ENCODE measurements around the gene TMEM131. TPM values are rescaled to one million over a fixed set of nuclear protein-coding genes. Genes with fewer than 3 reads are reported as not detected.
"Not testable (repeated sequence)": the region's sequence is repeated elsewhere in the genome, so short reads cannot be mapped to it uniquely, and the experiment has no call there.

The TMEM131 gene
- polyA plus RNA-seq, 3 donors, result 7.0 to 23.6 (median 8.2) TPM

DNA sequence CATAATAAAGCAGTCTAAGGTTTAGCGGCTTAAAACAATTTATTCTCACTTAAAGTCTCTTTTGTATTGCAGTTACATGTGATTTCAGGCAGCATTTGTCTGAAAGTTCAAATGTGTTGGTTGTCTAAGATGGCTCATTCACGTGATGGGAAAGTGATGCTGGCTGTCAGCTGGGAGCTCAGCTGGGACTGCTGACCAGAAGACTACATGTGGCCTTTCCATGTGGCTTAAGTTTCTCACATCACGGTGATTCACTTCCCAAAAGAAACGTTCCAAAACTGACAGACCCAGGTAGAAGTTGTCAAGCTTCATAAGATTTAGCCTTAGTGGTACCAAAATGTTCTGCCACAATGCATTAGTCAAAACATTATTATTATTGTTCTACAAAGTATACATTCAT lies 76.9 kb downstream of the TMEM131 start:
- peaks cover 37 to 67% of the 10 kb centered on the region in 2 donors for H3K36me3 Mint-ChIP-seq
- Histone ChIP-seq H3K79me2 (ENCODE audit: insufficient read depth, low read length) (peaks cover 90% of the 10 kb centered on the region), H3K4me3 (replicated peaks in 1 of 3; ENCODE audit: low read depth in 2 of 3, low read length in 3 of 3) (no peak overlapping the region), H4K20me1 (ENCODE audit: insufficient read depth, low read length) (peaks cover 82% of the 10 kb centered on the region), H3K9ac (ENCODE audit: insufficient read depth, low read length, poor library complexity, severe bottlenecking) (no peak overlapping the region), H3K4me2 (replicated peaks; ENCODE audit: extremely low read depth, low read length, poor library complexity, severe bottlenecking) (no peak overlapping the region), H3K36me3 (replicated peaks in 1 of 2; ENCODE audit: control insufficient read depth in 1 of 2, insufficient read depth in 2 of 2, low read length in 2 of 2) (peaks cover 4 to 41% of the 10 kb centered on the region in 2 donors), H3K27ac (ENCODE audit: low read depth in 1 of 2, low read length in 2 of 2) (no peak overlapping the region), H3K4me1 (ENCODE audit: control insufficient read depth in 1 of 2, insufficient read depth in 2 of 2, low read length in 2 of 2) (no peaks in the 10 kb centered on the region), H2AFZ (ENCODE audit: insufficient read depth, low read depth, low read length, poor library complexity, severe bottlenecking) (no peak overlapping the region), H3K27me3 (ENCODE audit: control insufficient read depth in 2 of 2, insufficient read depth in 2 of 2, low read length in 2 of 2) (no peaks in the 10 kb centered on the region), H3K9me3 (replicated peaks in 1 of 2; ENCODE audit: control insufficient read depth in 1 of 2, insufficient read depth in 1 of 2, low read length in 2 of 2) (no peaks in the 10 kb centered on the region)
- WGBS (ENCODE audit: insufficient coverage), result 100% methylated on average over 1 of the region's 4 CpGs
- no peak overlapping the region for H3K4me3 Mint-ChIP-seq
- H3K27ac Mint-ChIP-seq, result no peak overlapping the region
- DNase-seq, result no peak
- H3K27me3 Mint-ChIP-seq (ENCODE audit: low read depth in 3 of 3), result no peaks in the 10 kb centered on the region
- TF ChIP-seq, protein P1, sequence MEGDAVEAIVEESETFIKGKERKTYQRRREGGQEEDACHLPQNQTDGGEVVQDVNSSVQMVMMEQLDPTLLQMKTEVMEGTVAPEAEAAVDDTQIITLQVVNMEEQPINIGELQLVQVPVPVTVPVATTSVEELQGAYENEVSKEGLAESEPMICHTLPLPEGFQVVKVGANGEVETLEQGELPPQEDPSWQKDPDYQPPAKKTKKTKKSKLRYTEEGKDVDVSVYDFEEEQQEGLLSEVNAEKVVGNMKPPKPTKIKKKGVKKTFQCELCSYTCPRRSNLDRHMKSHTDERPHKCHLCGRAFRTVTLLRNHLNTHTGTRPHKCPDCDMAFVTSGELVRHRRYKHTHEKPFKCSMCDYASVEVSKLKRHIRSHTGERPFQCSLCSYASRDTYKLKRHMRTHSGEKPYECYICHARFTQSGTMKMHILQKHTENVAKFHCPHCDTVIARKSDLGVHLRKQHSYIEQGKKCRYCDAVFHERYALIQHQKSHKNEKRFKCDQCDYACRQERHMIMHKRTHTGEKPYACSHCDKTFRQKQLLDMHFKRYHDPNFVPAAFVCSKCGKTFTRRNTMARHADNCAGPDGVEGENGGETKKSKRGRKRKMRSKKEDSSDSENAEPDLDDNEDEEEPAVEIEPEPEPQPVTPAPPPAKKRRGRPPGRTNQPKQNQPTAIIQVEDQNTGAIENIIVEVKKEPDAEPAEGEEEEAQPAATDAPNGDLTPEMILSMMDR (IDR thresholded peaks at IDR 0.05), result no peak
- peaks cover 0 to 3% (median 0%) of the 10 kb centered on the region in 7 donors for H3K9me3 Mint-ChIP-seq
- intact Hi-C loops (cut with micrococcal nuclease), result loop anchor here in 1 of 2 donors (10.0 kb wide), 1 partner anchor 166 kb away; the partner anchor contains the start of gene VWA3B
- peaks cover 2% of the 10 kb centered on the region for H3K4me1 Mint-ChIP-seq

DNA sequence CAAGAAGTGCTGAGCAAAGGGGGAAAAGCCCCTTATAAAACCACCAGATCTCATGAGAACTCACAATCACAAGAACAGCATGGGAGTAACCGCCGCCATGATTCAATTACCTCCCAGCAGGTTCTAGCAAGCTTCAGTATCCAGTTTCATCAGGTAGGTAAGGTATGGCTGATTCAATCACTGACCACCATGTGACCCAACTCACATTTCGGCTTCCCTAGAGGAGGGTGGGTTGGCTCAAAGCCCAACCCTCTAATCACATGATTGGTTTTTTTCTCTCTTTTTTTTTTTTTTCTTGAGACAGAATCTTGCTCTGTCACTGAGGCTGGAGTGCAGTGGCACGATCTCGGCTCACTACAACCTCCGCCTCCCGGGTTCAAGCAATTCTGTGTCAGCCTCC lies 78.1 kb downstream of the TMEM131 start:
- peaks cover 35 to 59% of the 10 kb centered on the region in 2 donors for H3K36me3 Mint-ChIP-seq
- not testable (repeated sequence) for DNase-seq; H3K9me3 Mint-ChIP-seq; H3K4me3 ChIP-seq (replicated peaks in 1 of 3; ENCODE audit: low read depth in 2 of 3, low read length in 3 of 3); H3K4me3 Mint-ChIP-seq; H2AFZ ChIP-seq (ENCODE audit: insufficient read depth, low read depth, low read length, poor library complexity, severe bottlenecking); H3K4me2 ChIP-seq (replicated peaks; ENCODE audit: extremely low read depth, low read length, poor library complexity, severe bottlenecking); H3K27ac ChIP-seq (ENCODE audit: low read depth in 1 of 2, low read length in 2 of 2); H3K27me3 ChIP-seq (ENCODE audit: control insufficient read depth in 2 of 2, insufficient read depth in 2 of 2, low read length in 2 of 2); H3K4me1 ChIP-seq (ENCODE audit: control insufficient read depth in 1 of 2, insufficient read depth in 2 of 2, low read length in 2 of 2); H3K4me1 Mint-ChIP-seq; H3K9me3 ChIP-seq (replicated peaks in 1 of 2; ENCODE audit: control insufficient read depth in 1 of 2, insufficient read depth in 1 of 2, low read length in 2 of 2); H3K9ac ChIP-seq (ENCODE audit: insufficient read depth, low read length, poor library complexity, severe bottlenecking); H3K27me3 Mint-ChIP-seq (ENCODE audit: low read depth in 3 of 3)
- intact Hi-C loops (cut with micrococcal nuclease), result loop anchor here in 1 of 2 donors (10.0 kb wide), 1 partner anchor 167 kb away; the partner anchor contains the start of gene VWA3B
- 100% methylated on average over 4 of the region's 7 CpGs for WGBS (ENCODE audit: insufficient coverage)
- H3K27ac Mint-ChIP-seq, result peak overlapping the region in 2 of 7 donors; percentile 13 to 23
- Histone ChIP-seq H4K20me1 (ENCODE audit: insufficient read depth, low read length) (peaks cover 90% of the 10 kb centered on the region), H3K79me2 (ENCODE audit: insufficient read depth, low read length) (peaks cover 95% of the 10 kb centered on the region), H3K36me3 (replicated peaks in 1 of 2; ENCODE audit: control insufficient read depth in 1 of 2, insufficient read depth in 2 of 2, low read length in 2 of 2) (peaks cover 2 to 37% of the 10 kb centered on the region in 2 donors)
